Lung (tissue), 12 donors: ENCODE measurements around the gene GNAL. TPM values are rescaled to one million over a fixed set of nuclear protein-coding genes. Genes with fewer than 3 reads are reported as not detected.
A peak's percentile ranks its signal among the peaks of the same experiment; 100 is the strongest.

ENCODE experiments used
- ATAC-seq: fragments of 200-7000 bp; cut with Tn5 transposase; one replicate; pipeline ENCODE4 v1.9.1; 2020; ENCODE audit warnings: moderate number of reproducible peaks; ENCODE audit not compliant: insufficient read depth, low FRiP score
- DNase-seq, 3 donors: peaks; one replicate each; pipeline ENCODE4 v3.0.0-alpha.2; 2013 to 2017
- H3K27ac ChIP-seq, 2 donors: one replicate each; pipeline ENCODE4 v1.5.1; 2013; ENCODE audit warnings: mild to moderate bottlenecking in 2 of 2, moderate library complexity in 2 of 2, control low read depth in 1 of 2, inconsistent platforms in 1 of 2, low read depth in 1 of 2, low read length in 1 of 2
- H3K27me3 ChIP-seq, 3 donors: one replicate each; pipeline ENCODE4 v1.5.1; 2013; ENCODE audit warnings: low read length in 2 of 3; ENCODE audit not compliant: control insufficient read depth in 3 of 3, insufficient read depth in 3 of 3
- H3K36me3 ChIP-seq, 4 donors: one replicate each; pipeline ENCODE4 v1.5.1; 2013; ENCODE audit warnings: low read length in 4 of 4, mild to moderate bottlenecking in 1 of 4, moderate library complexity in 1 of 4; ENCODE audit not compliant: control insufficient read depth in 4 of 4, insufficient read depth in 4 of 4
- H3K4me1 ChIP-seq, 5 donors: one replicate each; pipeline ENCODE4 v1.5.1; 2013; ENCODE audit warnings: low read length in 5 of 5, mild to moderate bottlenecking in 2 of 5, moderate library complexity in 1 of 5; ENCODE audit not compliant: control insufficient read depth in 5 of 5, insufficient read depth in 5 of 5
- H3K4me3 ChIP-seq: one replicate; pipeline ENCODE4 v1.5.1; 2013; ENCODE audit warnings: mild to moderate bottlenecking, control low read depth, moderate library complexity
- H3K9ac ChIP-seq, 2 donors: one replicate each; pipeline ENCODE4 v1.5.1; 2013; ENCODE audit warnings: low read length in 2 of 2, control low read depth in 1 of 2; ENCODE audit not compliant: insufficient read depth in 1 of 2
- H3K9me3 ChIP-seq, 4 donors: one replicate each; pipeline ENCODE4 v1.5.1; 2013; ENCODE audit warnings: low read length in 3 of 4, mild to moderate bottlenecking in 1 of 4, moderate library complexity in 1 of 4; ENCODE audit not compliant: control insufficient read depth in 4 of 4, insufficient read depth in 3 of 4
- CTCF ChIP-seq: IDR thresholded peaks from 2 replicates; pipeline ENCODE4 v1.5.1; 2012; ENCODE audit warnings: mild to moderate bottlenecking; ENCODE audit errors: control extremely low read depth, extremely low read depth
- WGBS, 2 donors: extraction: QIAGEN DNeasy Blood & Tissue Kit; methylation state at CpG; one replicate each; pipeline ENCODE4 v1.1.7; 2013; 5-methylcytosine and 5-hydroxymethylcytosine counted together
- polyA plus RNA-seq, 2 donors: library from polyadenylated mRNA; stranded (reverse); fragments of 200-250 nt; gene quantifications; one replicate each; pipeline ENCODE4 v1.2.1, GENCODE V29; 2013
- total RNA-seq, 2 donors: library from RNA; depleted of rRNA in 1 of 2; stranded (reverse); fragments of >200 nt in 1 of 2; gene quantifications; one replicate each; pipeline ENCODE4 v1.2.1, GENCODE V29; 2014 to 2021
- donor health status: control.
- donor health status: control.
- donor health status: Bipolar disorder and iron deficiency.
- donor health status: healthy.
- donor health status: DM: yes; HTN: yes; CAD: no.

The GNAL gene
- total and polyA plus RNA-seq, 4 donors = 0.49 to 3.7 (median 2.5) TPM

GRCh38 chr18:11809895-11810294 is 120.8 kb downstream of the GNAL start:
- no peaks in the 10 kb centered on the region for H3K36me3 ChIP-seq
- H3K4me1 ChIP-seq = no peaks in the 10 kb centered on the region
- WGBS, 2 donors = 95% methylated on average over 6 of the region's 6 CpGs
- no peaks in the 10 kb centered on the region for H3K9me3 ChIP-seq
- no peak overlapping the region for H3K4me3 ChIP-seq
- no peak for TF ChIP-seq CTCF
- no peaks in the 10 kb centered on the region for H3K27me3 ChIP-seq
- H3K9ac ChIP-seq = no peak overlapping the region
- DNase-seq = no peak
- ATAC-seq = no peak
- H3K27ac ChIP-seq = no peak overlapping the region

GRCh38 chr18:11810379-11810778 is 121.3 kb downstream of the GNAL start:
- ATAC-seq = no peak
- DNase-seq = no peak
- TF ChIP-seq CTCF = no peak
- Histone ChIP-seq H3K27me3 (no peaks in the 10 kb centered on the region), H3K27ac (no peak overlapping the region), H3K4me3 (no peak overlapping the region), H3K9ac (no peak overlapping the region), H3K36me3 (no peaks in the 10 kb centered on the region), H3K9me3 (no peaks in the 10 kb centered on the region), H3K4me1 (no peaks in the 10 kb centered on the region)
- 89 to 91% methylated on average over 3 of the region's 3 CpGs for WGBS, 2 donors

- Histone ChIP-seq H3K4me3 (no peak overlapping the region), H3K9ac (no peak overlapping the region), H3K27me3 (no peaks in the 10 kb centered on the region), H3K4me1 (no peaks in the 10 kb centered on the region), H3K36me3 (no peaks in the 10 kb centered on the region), H3K27ac (no peak overlapping the region), H3K9me3 (no peaks in the 10 kb centered on the region)
- DNase-seq = no peak
- no peak for ATAC-seq
- 91 to 96% methylated on average over 11 of the region's 11 CpGs for WGBS, 2 donors
- no peak for TF ChIP-seq CTCF
Measured at GRCh38 chr18:11811009-11811408, 121.9 kb downstream of the GNAL start.

- no peak overlapping the region for H3K4me3 ChIP-seq
- no peak overlapping the region for H3K9ac ChIP-seq
- peak; percentile 77 for ATAC-seq
- TF ChIP-seq CTCF = no peak
- no peaks in the 10 kb centered on the region for H3K27me3 ChIP-seq
- H3K9me3 ChIP-seq = no peaks in the 10 kb centered on the region
- DNase-seq = peak in 2 of 3 donors; percentile 4 to 27
- H3K27ac ChIP-seq = no peak overlapping the region
- H3K36me3 ChIP-seq = no peaks in the 10 kb centered on the region
- 62 to 81% methylated on average over 6 of the region's 6 CpGs for WGBS, 2 donors
- H3K4me1 ChIP-seq = no peaks in the 10 kb centered on the region
Measured at GRCh38 chr18:11817229-11817628, 128.2 kb downstream of the GNAL start.
